Stimulated activated CD4-positive, alpha-beta T cell treated with anti-CD3 and anti-CD28 coated beads, TNF-alpha, amount 100 ng/mL, for 24 hours (primary cell): Measurements from ENCODE around the gene MCUR1.
A peak's percentile ranks its signal among the peaks of the same experiment; 100 is the strongest.
"Not testable (repeated sequence)": the region's sequence is repeated elsewhere in the genome, so short reads cannot be mapped to it uniquely, and the experiment has no call there.

Source experiments
- DNase-seq, 3 experiments: peaks; one replicate each; pipeline ENCODE4 v3.0.0-alpha.2; 2020; ENCODE audit warnings: low read depth in 3 of 3

Gene MCUR1

DNA sequence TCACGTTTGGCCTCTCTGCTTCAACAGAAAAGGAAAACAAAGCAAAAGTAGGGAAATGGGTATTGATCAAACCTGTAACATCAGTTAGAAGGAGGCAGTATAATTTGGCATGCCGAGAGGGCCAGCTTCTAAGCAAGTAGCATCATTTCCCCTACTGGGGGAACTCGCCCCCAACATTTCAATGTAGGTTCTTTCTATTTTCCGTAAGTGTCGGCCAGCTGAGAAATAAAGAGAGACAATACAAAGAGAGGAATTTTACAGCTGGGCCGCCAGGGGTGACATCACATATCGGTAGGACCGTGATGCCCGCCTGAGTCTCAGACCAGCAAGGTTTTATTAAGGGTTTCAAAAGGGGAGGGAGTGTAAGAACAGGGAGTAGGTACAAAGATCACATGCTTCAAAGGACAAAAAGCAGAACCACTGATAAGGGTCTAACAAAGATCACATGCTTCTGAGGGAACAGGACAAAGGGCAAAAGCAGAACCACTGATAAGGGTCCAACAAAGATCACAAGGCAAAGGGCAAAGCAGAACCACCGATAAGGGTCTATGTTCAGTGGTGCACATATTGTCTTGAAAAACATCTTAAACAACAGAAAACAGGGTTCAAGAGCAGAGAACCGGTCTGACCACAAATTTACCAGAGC lies 14.4 kb upstream of the MCUR1 start:
- DNase-seq = not testable (repeated sequence)

DNA sequence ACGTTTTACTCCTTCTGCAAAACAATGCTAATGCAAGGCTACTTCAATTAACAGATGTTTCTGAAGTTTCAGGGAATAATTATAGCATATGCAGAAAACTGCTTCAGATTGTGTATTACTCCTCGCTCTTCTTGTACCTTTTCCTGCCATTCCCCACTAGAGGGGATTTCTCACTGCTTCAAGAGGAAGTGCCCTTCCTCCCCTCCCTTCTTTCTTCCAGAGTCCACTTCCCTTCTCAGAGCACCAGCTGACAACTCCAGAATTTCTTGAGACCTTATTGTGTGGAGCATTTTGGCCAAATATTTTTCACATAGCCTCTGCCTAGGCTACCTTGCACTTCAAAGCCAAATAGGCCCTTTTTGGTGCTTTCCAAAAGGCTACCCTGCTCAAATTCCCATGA lies 12.7 kb upstream of the MCUR1 start:
- DNase-seq = no peak

DNA sequence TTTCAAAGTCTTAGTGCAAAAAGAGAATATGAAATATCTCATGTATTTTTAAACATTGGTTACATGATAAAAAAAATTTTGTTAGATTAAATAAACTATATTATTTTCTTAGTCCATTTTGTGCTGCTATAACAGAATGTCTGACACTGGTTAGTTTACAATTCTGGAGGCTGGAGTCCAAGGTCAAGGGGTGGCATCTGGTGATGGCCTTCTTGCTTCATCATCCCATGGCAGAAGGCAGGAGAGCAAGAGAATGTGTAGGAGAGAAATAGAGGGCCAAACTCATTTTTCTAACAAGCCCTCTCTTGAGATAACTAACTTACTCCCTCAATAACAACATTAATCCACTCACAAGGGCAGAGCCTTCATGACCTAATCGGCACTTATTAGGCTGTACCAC lies 11.5 kb upstream of the MCUR1 start:
- no peak for DNase-seq

DNA sequence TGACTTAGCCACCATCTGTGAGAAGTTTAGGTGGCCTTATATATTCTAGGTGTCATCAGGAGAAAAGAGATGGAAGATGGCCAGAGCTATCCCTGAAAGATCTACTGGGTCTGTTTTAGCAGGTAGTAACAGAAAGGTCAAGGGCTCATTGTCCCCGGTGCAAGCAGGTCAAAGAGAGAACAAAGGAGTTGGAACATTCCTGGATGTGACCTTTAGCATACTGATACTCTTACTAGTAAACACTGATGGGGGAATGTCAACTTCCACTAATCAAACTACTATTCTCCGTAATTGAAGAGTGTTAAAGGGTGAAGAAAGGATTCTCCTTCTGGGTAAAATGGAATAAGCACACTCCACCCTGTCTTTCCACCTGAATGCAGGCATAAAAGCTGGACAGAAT lies 4.0 kb upstream of the MCUR1 start:
- no peak for DNase-seq

DNA sequence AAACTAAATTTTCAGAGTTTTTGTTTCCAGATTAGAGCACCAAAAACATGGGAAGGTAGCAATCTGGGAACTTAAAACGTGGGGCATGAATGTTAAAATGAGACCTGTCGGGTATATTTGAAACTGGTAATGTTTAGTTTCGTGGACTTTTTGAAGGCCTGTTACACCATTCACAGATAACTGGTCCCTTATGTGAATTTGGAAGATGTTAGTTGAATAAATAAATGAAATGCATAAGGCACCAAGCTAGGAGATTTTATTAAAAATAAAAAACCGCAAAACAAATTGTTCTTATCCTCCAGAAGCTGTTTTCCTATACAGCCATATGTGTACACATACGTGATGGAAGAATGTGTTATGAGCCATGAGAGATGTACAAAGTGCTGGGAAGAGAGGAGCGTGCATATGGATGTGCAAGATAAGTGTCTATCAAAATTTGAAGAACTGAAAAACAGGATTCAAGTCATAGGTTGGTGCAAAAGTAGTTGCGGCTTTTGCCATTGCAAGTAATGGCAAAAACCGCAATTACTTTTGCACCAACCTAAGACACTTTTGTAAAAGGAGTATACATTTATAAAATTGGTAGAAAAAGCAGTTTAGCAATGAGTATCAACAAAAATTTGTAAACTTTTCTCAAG lies 700 bp upstream of the MCUR1 start:
- DNase-seq = no peak

DNA sequence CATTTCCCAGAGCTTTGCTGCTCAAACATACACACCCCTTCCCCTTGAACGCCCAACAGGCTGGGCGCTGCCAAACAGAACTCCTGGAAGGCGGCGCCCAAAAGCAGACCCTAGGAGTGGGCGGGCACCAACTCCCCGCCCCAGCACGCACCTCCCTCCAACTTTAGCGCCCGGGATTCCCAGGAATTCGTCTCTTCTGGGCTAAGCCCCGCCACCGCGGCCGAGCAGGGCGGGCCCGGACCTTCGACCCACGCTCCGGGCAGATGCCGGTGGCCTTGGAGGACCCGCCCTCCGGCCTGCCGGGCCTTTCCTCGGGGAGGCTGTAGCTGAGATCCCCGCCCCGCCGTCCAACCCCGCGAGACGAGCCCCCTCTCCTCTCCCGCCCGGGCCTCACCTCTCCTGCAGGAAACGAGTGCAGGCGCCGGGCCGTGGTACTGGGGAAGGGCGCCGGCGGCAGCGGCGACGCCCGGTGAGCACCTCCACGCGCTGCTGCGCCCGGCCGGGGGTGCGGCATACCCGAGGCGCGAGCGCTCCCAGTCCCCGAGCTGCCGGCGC lies 659 bp downstream of the MCUR1 start:
- peak in 1 of 3 experiments; percentile 3 for DNase-seq

DNA sequence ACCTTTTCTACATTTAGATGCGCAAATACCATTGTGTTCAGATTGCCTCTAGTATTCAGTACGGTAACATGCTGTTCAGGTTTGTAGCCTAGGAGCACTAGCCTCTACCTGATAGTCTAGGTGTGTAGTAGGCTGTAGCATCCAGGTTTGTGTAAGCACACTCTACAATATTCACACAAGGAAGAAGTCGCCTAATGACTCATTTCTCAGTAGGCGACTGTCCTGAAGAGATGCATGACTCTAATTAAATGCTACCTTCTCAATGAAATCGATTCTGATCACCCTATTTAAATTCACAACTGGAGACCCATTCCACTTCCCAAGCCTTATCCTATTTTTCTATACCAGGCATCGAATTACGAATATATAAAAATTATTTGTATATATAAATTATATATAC lies 1.3 kb downstream of the MCUR1 start:
- no peak for DNase-seq

DNA sequence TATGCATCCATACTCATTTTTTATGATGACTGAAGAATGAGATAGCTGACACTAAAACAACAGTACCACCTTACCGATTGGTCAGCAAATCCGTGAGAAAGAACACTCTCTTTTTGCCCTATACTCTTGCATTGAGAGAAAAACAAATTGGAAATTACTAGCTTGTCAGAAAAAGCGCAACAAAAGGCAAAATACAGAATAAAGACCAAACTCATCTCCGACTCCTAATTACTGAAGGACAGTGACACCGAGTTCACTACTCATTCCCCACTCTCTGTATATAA lies 2.1 kb downstream of the MCUR1 start:
- no peak for DNase-seq

DNA sequence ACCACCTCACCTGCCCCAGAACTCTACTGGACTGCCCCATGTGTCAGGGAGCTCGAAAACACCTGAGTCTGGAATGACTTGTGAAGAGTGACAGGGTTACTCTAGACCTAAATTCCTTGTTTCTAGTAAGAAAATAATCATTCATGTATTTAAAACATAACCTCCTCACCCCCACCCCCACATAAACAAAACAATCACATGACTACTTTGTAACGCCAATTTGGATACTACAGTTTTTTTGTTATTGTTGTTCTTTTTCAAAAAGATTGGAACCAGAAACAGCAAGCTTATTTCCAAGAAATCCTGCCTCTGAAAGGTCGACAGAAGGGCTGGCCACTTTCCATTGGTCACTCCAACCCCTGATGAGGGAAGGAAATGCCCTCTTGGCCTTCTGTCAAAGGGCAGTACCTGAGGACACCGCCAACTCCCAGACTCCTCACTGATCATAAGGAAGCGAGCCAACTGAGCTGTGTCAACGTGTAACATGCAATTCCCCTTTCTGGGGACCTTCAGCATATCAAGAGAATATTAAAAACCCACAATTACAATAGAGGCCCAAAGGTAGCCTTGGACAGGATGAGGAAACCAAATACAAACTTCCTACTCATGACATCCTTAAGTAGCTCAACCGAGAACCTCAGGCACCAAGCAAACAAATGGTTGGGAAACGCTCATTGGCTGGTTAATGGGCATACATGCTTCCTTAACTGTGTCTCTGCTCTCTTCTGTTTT lies 2.6 kb downstream of the MCUR1 start:
- DNase-seq = no peak

DNA sequence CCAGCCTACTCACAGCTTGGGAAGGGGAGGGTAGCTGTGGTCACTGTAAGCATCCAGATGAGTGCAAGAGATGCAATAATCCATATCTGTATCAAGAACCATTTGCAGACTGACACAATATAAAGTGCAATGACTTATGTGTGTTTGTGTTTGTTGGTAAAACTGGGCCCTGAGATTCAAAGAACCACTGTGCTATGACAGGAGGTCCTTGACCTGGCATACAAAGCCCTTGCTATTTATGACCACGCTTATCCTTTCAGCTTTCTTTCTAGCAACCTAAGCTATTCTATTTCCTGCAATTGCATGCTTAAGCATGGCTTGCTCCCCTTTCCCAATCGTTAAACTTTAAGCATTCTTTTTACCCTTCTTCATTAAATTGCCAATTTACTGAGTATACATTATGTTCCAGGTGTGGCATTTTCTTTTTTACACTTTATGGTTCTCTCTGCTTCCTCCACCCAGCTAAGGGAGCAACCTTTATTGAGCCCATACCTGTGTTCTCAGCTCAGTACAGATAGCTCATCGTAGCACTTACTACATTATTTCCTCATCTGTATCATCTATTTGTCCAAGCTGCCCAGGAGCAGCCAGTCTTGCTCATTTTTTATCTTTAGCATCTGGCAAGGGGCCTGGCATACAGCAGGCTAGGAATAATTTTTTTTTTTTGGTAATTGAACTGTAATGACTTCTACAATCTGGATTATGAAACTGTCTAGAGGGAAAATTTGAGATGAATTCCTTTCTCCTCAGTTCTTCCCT lies 3.5 kb downstream of the MCUR1 start:
- DNase-seq = no peak

DNA sequence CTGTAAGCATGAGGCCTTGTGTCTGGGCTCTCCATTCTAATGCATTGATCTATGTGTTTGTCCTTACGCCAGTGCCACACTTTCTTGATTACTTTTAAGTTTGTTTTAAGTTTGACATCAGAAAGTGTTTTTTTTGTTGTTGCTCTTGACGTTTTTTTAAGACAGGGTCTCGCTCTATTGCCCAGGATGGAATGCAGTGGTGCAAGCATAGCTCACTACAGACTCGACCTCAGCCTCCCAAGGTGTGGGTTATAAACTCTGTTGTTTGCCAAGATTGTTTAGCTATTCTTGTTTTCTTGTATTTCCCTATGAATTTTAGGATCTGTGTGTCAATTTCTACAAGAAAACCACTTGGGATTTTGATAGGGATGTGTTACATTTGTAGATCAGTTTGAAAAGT lies 5.6 kb downstream of the MCUR1 start:
- no peak for DNase-seq

DNA sequence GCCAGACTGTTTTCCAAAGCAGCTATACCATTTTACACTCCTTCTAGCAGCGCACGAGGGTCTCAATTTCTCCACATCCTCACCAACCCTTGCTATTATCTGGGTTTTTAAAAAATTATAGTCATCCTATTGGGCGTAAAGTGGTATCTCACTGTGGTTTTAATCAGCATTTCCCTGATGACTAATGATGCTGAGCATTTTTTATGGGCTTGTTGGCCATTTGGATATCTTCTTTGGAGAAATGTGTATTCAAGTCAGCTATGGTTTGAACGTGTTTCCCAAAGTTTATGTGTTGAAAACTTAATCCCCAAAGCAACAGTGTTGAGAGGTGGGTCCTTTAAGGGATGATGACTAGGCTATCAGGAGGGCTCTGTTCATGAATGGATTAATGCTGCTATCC lies 6.7 kb downstream of the MCUR1 start:
- no peak for DNase-seq

DNA sequence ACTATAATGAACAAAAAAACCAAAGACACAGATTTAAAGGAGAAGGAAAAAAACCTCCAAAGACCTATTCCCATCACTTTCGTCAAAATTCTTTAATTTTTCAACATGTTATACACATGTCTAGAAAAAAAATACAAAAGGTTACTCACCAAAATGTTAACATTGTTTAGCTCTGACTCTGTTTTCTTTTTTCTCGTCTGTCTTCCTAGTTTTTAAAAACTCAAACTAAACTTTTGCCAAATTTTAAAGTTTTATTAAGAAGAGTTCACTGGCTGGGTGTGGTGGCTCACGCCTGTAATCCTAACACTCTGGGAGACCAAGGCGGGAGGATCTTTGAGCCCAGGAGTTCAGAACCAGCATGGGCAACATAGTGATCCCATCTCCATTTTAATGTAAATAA lies 10.8 kb downstream of the MCUR1 start:
- no peak for DNase-seq

DNA sequence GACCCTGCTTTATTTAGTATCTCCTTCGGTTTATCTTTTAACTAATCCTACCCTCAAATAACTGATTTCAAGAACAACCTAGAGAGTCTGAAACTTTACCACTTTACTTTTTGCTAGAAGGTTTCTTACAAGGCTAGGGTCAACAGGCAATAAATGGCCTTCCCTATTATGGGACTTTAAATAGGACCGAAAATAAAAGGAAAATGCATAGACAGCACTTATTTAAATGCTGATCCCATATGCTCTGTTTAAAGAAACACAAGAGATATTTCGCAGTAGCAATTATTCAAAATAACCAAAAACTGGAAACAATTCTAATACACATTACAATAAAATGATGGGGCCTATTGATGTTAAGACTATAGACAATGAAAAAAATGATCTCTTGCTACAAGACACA lies 13.7 kb downstream of the MCUR1 start:
- no peak for DNase-seq

DNA sequence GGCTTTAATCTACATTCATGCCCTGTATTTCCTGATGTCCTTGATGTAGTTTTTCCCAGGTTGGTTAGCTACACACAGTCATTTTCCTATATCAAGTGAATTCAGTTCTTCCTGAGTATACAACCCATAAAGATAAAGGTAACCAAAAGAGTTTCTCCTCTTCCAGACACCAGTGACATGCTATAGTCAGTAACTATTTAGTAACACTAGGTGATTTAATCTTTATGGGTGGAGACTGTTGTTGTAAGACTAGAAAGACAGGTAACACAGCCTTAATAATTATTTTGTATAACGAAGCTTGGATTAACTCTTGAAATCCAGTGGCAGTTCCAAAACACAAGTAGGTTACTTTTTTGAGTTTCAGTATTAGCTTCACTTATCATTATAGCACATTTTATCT lies 17.6 kb downstream of the MCUR1 start:
- no peak for DNase-seq

DNA sequence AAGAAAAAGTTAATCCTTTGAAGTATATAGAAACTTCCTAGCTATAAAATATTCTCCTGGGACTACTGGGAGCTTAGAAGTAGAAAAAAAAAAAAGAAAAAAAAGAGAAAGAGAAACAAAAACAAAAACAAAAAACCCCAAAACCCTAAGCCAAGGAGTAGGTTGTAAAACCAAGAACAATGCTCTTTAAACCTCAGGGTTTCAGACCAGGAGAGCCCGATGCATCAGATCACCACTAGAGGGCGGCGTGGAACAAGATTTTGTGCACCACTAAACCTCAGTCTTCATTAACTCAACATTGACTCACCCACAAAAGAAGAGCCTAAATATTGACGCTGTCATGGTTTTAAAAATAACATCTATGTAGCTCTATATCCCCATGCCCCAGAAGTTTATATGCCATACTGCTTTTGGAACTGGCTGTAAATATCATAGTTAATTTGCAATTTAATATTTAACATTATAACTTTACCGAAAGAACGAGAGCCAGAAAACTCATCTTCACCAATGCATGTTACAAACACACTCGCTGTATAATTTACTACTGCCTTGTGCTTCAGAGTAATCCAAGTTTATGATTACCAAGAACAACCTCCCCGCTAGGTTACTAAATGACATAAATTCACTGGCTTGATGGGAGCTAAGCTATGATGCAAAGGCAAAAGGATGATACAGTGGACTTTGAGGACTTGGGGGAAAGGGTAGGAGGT lies 19.2 kb downstream of the MCUR1 start:
- peak; percentile 71 to 87 (median 85) for DNase-seq

DNA sequence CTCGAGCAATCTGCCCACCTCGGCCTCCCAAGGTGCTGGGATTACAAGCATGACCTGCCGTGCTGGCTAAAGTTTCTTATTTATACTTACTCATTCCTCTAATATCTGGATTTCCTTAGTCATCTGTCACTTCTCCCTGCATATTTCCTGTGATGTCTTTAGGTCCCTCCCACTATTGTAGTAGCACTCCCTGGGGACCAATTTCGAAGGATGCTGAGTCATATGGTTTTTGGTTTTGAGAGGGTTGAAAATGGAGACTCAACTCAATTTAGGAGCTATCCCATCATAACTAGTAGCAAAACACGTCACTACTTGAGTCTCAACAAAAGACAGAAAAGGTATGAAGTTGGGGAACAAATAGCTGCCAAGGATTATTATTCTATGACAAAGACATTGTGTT lies 20.2 kb downstream of the MCUR1 start:
- DNase-seq = no peak

DNA sequence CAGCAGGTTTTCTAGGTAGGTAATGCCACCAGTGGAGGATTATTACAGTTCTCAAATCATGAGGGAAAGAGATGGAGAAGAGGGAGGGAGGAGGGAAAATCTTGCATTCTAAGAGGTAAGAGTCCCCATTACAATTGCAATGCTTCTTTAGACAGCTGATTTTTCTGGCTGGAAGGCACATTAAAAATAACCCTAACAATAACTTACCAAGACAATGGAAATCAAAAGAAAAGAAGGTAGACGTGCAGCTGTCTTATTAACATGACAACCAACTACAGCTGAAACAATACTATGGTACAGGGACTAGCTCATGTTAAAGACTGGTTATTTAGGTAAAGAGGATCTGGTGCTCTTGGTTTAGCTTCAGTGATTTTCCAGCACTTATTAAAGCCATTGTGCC lies 24.6 kb downstream of the MCUR1 start:
- no peak for DNase-seq

DNA sequence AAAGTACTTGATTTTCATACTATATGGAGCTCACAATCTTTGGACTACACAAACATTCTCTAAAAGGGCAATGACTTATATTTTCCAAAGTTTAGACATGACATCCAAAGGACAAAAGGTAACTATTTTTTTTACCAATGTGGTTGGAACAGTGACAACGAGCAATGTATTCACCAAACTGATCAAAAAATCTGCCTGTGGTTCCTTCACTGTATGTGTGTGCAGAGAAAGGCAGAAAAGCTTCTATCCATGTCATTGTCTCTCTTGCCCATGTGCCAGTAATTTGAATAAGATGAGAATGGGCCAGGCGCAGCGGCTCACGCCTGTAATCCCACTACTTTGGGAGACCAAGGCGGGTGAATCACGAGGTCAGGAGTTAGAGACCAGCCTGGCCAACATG lies 25.5 kb downstream of the MCUR1 start:
- DNase-seq = peak in 1 of 3 experiments; percentile 18

DNA sequence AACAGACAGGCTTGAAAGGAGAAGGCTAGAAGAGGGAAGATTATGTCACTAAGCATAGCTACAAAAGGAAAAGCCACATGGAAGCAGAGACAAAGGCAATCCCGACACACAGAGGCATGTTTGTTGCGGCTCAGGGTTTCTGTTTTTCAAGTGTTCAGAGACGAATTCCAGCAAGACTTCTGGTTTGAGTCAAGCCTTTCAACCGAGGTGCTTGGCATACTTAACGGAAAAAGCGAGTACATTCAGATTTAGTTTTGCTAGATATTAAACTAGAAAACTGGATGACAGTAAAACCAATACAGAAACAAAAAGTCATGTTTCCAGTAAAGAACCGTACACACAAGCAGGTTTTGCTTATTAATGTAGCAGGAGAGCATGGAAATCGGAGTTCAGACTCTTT lies 27.2 kb downstream of the MCUR1 start:
- DNase-seq = no peak

DNA sequence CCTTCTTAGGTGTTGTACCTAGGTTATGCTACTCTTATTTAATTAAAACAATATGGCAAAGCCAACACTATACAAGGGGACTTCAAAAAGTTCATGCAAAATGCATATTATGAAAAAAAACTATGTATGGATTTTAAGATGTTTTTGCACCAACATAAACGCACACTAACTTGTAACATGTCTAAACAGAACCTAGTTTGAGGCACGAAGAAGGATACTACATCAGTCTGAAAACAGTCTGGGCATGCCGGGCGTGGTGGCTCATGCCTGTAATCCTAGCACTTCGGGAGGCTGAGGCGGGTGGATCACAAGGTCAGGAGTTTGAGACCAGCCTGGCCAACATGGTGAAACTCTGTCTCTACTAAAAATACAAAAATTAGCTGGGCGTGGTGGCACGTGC lies 34.2 kb downstream of the MCUR1 start:
- DNase-seq = not testable (repeated sequence)

DNA sequence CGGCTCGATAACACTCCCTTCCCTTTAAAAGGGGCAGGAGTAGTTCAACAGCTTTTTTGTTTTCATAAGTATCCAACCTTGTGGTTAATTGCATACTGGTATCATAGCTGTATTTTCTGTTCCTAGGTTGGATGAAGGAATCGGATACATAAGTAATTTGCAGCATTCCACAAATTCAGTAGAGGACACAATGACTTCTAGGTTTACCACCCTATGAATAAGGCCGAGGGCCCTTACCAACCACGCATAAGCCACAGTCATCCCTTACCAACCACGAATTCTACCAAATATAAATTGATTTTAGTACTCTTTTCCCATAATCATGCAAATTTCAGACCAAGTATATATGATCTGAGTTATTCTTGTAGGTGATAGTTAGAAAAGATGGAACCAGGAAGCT lies 36.3 kb downstream of the MCUR1 start:
- no peak for DNase-seq
